SKM-1 (cell line): ENCODE results near the gene ENPP5.
A peak's percentile ranks its signal among the peaks of the same experiment; 100 is the strongest.

Source experiments
- DNase-seq: peaks from one replicate; lab custom pipeline; 2025; ENCODE audit not compliant: unreplicated experiment; lab: John Stamatoyannopoulos, UW

Gene ENPP5, protein sequence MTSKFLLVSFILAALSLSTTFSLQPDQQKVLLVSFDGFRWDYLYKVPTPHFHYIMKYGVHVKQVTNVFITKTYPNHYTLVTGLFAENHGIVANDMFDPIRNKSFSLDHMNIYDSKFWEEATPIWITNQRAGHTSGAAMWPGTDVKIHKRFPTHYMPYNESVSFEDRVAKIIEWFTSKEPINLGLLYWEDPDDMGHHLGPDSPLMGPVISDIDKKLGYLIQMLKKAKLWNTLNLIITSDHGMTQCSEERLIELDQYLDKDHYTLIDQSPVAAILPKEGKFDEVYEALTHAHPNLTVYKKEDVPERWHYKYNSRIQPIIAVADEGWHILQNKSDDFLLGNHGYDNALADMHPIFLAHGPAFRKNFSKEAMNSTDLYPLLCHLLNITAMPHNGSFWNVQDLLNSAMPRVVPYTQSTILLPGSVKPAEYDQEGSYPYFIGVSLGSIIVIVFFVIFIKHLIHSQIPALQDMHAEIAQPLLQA

DNA sequence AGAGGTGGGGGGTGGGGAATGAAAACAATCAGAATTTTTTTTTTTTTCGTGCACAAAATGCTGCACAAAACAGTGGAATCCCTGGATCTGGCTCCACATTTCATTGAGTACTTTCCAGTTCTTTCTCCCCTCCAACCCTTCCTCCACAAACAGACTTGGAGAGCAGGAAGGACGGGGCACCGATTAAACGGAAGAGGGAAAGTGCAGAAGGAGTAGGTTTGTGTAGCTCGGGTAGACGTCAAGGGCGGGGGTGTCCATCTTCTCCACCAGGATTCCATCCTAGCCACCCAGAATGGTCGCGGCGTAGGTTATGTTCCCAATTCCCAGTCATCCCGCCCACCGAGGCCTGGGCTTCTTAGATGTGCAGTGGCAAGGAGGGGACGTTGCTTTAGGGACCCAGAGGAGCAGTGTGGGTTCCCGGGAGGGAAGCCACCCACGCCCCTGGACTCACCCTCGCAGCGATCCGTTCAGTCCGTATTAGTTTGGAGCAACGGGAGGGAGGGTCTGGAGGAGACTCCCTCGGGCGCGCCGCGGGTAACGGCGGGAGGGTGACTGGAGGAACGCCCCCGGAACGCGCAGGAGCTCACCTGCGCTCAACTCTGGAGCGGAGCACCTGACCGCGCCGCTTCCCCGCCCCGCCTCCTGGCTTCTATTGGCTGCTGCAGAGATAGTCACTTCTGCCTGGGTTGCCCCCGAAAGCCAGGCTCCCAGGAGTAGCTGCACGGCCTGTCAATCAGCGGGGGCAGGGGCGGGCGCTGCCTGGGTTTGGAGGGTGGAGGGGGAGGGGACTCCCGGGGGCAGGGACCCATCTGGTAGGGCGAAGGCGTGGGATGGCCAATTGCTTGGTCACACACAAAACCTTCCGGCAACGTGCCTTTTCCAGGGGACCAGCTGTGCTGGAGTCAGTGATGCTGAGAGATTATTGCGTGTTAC is at the start of gene ENPP5:
ENPP5 (minus strand) TSS at position 624 of the 933 bp plus-strand sequence. CDS start 2,718 bp downstream, outside the sequence.
- DNase-seq, result peak; percentile 48

DNA sequence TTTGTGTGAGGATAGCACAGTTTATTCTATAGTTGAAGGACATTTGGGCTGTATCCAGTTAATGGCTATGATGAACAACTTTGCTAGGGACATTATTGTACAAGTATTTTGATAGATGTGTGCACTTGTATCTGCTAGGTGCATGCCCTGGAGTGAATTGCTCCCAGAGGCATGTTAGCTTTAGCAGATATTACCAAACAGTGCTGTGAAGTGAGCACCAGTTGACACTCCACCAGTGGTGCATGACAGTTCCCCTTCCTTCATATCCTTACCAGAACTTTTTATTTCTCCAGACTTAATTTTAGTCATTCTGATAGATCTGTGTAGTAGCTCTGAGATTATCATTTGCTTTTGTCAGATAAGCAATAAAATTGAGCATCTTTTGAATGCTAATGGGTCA is 48.9 kb upstream of the ENPP5 start:
- DNase-seq, result peak; percentile 4

DNA sequence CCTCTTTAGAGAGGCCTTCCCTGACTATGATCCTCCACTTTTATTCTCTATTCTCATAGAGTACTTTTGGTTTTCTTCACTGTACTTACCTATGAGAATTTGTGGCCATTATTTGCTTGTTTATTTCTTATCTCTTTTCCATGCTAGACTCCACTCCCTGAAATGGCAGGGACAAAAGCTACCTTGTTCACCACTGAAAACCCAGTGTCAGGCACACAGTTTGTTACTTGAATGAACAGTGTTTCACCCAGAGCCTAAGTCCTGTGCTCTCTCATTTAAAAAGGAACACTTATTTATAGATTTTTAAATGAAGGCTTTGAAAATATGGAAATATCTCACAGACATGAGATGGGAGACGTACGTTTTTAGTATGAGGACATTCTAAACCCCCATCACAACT is 47.7 kb upstream of the ENPP5 start:
- no peak for DNase-seq

DNA sequence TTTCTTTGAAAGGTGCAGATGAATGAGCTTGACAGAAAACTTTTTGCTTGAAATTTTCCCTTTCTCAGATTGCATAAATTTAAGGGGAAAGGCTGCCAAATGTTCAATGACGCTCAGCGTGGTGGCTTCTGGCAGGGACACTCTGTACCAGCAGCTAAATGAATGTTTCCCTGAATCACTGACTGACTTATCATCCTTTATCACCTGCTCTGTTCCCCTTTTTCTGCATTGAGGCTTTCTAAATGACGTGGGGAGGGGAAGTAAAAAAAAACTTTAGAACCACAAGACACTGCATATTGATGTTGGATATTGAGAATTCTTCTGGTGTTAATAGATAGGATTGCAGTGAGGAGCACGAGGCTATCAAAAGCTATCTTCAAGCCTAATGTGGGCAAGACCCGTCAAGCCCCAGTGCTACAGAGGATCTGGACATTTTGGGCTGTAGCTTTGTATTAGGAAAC is 46.9 kb upstream of the ENPP5 start:
- DNase-seq, result peak; percentile 30

DNA sequence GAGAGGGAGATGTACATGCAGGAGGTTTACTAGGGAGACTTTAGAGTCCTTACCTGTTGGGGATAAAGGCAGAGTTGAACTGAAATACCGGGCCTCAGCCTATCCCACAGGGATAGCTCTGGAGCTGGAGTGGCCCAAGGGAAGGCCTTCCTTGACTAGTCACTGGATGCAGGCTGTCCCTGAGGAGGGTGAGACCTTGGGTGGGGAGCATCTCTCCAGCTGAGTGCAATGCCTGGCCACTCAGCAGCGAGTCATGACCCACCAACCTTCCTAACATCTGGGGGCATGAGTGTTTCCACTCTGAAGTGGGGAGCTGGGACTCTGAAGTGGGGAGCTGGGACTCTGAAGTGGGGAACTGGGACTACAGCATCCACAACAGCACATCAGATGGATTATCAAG is 46.1 kb upstream of the ENPP5 start:
- no peak for DNase-seq

DNA sequence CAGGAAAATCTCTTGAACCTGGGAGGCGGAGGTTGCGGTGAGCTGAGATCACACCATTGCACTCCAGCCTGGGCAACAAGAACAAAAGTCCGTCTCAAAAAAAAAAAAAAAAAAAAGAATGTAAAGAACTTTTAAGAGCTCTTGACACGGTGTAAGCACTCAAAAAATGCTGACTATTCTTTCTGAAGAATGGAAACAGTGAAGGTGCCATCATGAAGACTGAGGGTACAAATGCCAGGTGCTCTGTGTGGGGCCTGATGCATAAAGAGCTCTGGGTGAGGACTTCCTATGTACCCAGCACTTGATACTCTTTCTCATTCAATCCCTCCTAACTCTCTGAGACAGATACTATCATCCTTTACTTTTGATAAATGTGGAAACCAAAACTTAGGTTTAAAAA is 45.0 kb upstream of the ENPP5 start:
- no peak for DNase-seq

DNA sequence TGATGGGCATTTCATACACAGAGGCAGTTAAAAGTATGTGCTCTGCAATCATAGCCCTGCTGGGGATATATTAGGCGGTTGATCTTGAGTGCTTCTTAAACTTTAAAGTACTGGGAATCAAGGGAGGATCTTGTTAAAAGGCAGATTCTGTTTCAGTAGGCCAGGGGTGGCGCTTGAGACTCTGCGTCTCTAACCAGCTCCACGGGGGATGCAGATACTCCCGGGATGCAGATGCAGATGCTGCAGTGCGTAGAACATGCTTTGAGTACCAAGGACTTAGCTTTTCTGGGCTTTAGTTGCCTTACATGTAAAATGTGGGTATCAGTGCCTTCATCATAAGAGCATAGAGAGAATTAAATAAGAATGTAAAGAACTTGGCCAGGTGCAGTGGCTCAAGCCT is 44.4 kb upstream of the ENPP5 start:
- DNase-seq, result no peak

DNA sequence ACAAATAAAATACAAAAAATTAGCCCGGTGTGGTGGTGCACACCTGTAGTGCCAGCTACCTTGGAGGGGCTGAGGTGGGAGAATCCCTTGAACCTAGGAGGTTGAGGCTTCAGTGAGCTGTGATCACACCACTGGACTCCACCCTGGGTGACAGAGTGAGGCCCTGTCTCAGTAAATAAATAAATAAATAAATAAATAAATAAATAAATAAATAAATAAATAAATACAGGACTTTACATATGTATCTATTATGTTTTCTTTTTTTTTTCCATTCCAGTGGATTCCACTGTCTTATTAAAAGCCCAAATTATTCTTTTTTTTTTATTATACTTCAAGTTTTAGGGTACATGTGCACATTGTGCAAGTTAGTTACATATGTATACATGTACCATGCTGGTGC is 41.1 kb upstream of the ENPP5 start:
- no peak for DNase-seq

DNA sequence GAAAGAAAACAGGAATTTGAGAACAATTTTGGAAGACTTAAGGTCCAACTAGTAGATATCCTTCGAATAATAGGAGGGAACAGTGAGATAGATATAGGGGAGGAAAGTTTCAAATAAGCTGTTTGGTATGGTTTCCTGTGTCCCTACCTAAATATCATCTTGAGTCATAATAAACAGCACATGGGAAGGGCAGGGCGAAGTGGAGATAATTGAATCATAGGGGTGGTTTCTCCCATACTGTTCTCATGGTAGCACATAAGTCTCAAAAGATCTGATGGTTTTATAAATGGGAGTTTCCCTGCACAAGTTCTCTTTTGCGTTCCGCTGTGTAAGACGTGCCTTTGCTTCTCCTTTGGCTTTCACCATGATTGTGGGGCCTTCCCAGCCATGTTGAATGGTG is 39.5 kb upstream of the ENPP5 start:
- no peak for DNase-seq

DNA sequence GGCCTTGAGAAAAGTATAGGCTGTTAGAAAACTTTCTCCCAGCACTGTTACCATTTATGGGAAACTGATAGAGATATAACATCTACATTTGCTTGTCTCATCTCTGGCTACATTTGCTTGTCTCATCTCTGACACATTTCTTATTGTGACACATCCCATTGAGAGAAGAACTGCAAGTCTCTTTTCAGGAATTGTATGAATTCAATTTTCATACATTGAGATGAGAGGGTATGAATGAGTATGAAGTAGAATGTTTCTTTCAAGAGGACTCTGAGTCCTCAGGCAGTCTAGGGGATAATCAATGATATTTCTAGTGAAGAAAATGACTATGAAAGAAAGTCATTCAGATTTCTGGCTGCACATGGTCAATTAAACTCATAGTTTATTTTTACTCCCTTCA is 37.5 kb upstream of the ENPP5 start:
- DNase-seq, result no peak

DNA sequence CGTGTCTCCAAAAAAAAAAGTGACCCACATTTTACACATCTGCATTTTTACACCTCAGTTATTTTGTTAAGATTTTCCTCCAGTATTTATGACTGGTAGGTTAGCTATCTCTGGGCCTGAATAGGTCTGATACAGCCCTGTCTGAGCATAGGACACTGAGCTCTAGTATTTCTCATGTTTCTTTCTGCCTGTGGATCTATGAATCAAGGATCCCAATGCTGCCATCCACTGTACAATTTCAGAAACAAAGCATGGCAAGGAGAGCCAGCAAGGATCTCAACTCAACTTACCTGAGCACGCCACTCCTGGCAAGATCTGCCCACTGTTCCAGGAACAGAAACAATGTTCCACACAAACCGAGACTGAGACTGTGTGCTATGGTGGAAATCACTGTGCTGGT is 36.4 kb upstream of the ENPP5 start:
- DNase-seq, result no peak

DNA sequence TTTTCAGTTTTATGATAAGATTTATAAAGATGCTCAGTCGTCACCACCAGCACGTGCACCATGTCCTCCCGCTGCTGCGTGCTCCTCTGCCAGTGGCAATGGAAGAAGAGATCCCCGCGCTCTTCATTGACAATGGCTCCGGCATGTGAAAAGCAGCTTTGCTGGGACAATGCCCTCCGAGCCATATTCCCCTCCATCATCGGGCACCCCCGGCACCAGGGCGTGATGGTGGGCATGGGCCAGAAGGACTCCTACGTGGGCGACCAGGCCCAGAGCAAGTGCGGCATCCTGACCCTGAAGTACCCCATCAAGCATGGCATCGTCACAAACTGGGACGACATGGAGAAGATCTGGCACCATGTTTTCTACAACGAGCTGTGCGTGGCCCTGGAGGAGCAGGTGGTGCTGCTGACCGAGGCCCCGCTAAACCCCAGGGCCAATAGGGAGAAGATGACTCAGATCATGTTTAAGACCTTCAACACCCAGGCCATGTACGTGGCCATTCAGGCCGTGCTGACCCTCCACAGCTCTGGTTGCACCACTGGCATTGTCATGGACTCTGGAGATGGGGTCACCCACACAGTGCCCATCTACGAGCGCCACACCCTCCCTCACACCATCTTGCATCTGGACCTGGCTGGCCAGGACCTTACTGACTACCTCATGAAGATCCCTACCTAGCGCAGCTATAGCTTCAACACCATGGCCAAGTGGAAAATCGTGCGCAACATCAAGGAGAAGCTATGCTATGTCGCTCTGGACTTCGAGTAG is 34.3 kb upstream of the ENPP5 start:
- DNase-seq, result no peak

DNA sequence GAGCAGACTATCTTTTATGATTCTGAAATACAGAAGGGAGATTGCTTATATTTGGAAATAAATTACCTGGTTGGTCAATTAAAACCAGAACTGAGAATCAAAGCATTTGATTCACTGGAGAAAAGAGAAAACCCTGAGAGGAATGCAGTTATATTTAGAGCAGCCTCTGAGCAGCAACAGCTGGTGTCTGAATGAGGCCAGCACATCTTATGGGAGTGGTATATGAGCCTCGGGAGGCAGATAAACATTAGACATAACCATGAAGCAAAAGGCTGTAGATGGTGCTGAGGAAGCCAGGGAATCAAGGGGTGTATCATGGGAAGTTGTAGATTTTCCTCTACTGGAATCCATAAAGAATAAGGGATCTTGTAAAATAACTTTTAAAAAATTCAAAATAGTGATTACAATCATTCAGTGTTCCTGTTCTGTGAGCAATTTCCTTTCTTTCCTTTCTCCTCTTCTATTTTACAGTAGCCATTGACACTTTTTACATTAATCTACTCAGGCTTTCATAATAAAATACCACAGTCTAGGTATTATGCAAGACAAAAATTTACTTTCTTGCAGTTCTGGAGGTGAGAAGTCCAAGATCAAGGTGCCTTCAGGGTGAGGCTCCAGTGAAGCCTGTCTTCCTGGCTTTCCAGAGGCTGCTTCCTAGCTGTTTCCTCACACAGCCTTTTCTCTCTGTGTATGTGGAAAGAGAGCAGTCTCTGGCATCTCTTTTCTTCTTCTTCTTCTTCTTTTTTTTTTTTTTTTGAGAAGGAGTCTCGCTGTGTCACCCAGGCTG is 32.8 kb upstream of the ENPP5 start:
- no peak for DNase-seq

DNA sequence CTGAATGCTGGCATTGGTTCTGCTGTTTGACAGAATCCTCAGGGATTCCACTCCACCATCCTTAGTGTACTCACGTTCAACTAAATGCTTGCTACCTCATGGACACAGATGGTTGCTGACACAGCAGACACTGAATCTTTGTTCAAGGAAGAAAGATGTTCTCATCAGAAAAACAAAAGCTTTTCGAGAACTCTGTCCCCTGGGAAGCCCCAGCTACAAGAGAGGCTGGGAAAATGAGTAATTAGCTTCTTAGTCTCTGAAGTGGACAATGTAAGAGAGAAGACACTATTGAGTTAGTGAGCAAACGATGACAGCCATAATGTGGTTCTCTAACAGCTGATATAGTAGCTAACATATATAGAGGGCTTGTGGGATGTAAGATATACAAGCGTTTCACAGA is 30.9 kb upstream of the ENPP5 start:
- DNase-seq, result no peak

DNA sequence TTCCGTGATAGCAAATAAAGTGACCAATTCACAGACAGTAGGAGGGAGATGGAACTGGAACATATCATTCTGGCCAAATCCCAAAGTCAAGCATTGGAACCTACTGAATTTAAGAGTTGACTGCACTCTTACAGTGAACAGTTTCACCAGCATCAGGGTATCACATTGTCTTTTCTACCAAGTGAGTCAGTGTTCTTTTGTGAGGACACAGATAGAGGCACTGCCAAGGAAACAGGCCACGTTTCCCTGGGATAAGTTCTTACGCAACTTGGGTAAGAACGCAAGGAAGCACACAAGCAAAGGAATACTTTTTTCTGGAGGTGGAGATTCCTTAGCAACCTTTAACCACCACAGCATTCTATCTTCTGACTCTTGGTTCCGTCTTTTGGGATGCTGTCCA is 28.6 kb upstream of the ENPP5 start:
- DNase-seq, result no peak

DNA sequence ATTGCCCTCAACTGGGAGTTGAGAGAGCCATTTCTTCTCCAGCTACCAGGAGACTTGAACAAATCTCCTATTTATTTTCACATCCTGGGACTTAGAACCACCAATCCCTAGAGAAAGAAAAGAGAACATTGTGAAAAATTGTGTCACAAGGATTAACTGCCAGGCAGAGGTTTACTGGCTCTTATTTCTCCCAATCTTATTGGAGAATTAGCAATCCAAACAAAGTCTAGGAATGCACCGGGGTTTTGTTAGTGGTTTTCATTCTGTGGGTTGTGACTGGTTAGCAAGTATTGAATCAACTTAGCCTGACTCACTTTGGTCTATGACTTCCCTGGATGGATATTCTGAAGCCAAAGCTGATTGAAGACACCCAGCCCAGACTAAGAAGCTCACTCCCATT is 21.2 kb upstream of the ENPP5 start:
- no peak for DNase-seq

DNA sequence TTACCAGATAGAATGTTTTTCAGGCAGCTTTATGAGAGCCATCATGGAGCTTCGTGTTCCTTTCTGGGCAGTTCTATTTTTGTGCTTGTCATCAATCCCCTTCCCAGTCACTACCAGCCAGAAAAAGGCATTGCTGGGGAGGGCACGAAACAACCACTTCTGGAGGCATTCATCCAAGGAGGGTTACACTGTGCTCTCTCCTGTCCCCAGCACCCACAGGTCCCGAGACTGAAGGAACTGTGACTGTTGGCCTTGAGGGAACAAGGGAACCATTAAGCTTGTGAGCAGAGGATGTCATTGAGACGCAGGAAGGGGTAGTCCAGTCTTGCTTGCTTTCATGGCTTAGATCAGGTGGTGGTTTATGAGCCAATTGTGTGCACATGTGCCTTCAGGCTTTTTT is 20.1 kb upstream of the ENPP5 start:
- no peak for DNase-seq

DNA sequence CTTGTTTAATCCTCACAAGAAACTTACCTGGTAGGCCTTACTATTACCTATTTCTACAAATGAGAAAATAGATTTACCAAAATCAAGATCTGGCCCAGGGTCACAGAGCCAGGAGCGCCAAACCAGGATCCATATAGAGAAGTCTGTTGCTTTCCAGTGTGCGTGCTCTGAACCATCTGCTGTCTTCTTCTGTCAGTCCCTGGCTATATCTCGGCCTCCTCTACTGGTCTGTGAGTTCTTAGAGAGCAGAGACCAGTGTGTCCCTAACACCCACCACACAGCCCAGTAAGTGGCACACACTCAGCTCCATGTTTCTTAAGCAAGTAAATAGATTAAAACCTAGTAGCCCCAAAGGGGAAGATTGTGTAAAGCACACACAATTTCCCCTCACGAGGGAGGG is 18.9 kb upstream of the ENPP5 start:
- DNase-seq, result no peak

DNA sequence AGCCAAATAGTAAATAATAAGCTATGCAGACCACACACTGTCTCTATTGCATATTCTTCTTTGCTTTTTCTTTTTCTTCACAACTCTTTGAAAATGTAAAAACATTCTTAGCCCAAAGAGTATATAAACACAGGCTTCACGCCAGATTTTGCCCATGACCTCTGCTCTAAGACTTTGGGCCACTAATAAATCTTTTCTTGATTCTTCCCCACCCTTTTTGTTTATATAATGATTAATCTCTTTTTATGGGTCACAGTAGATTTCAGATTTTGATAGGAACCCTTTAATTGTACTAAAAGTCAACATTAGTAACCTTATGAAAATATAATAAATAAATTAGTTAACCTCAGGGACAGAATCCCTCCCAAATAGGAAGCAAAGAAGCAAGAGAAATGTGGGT is 15.8 kb upstream of the ENPP5 start:
- no peak for DNase-seq

DNA sequence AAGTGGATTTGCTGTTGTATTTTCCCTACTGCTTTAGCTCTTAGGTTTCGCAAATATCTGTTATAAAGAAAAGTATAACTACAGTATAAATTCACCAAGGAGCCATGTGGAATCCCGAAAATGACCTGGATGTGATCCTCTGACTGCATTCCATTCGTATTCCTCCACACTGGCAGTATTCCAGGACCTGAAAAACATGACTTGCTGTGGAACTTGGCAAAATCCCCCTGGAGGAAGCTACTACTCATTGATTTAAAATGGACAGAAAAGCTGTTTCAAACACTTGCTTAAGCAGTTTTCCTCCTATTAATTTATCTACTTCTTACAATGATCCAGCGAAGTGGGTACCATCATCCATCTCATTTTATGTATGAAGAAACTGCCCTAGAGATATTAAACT is 13.3 kb upstream of the ENPP5 start:
- DNase-seq, result no peak
